Superior temporal gyrus (tissue), 1 donor: ENCODE results near the gene PRKCQ.
A peak's percentile ranks its signal among the peaks of the same experiment; 100 is the strongest.
"Not testable (repeated sequence)": the region's sequence is repeated elsewhere in the genome, so short reads cannot be mapped to it uniquely, and the experiment has no call there.

Experiments
- DNase-seq: peaks from one replicate; pipeline ENCODE4 v3.0.0-alpha.2; 2016; ENCODE audit errors: extremely low spot score

The PRKCQ gene

GRCh38 chr10:6386960-6387359 lies 193.1 kb downstream of the PRKCQ start:
- DNase-seq: no peak

- DNase-seq: no peak
Observed at GRCh38 chr10:6386346-6386745, 193.7 kb downstream of the PRKCQ start.

- DNase-seq: no peak
Observed at GRCh38 chr10:6385665-6386064, 194.4 kb downstream of the PRKCQ start.

GRCh38 chr10:6384847-6385246 lies 195.2 kb downstream of the PRKCQ start:
- DNase-seq: no peak

GRCh38 chr10:6384031-6384430 lies 196.0 kb downstream of the PRKCQ start:
- no peak for DNase-seq

- DNase-seq: peak; percentile 90
Observed at GRCh38 chr10:6383096-6383812, 196.8 kb downstream of the PRKCQ start.

- peak; percentile 61 for DNase-seq
Observed at GRCh38 chr10:6382081-6382480, 198.0 kb downstream of the PRKCQ start.

- not testable (repeated sequence) for DNase-seq
Observed at GRCh38 chr10:6380478-6380877, 199.6 kb downstream of the PRKCQ start.

GRCh38 chr10:6379015-6379776 lies 200.9 kb downstream of the PRKCQ start:
- DNase-seq: no peak
